Activated CD8-positive, alpha-beta memory T cell treated with anti-CD3 and anti-CD28 coated beads, Interleukin-2, amount 10 ng/mL, durations not matched to agents 7 days and 5 days (primary cell): Measurements from ENCODE around the gene SNCAIP. TPM values are rescaled to one million over a fixed set of nuclear protein-coding genes. Genes with fewer than 3 reads are reported as not detected.

ENCODE experiments used
- ATAC-seq: fragments of 150-1000 bp; cut with Tn5 transposase; one replicate; pipeline ENCODE4 v1.10.0; 2021; ENCODE audit warnings: moderate library complexity
- CTCF ChIA-PET: fragments of 350-600 bp; sonication (Branson Sonifier 250); formaldehyde crosslinking; loops from one replicate; lab custom pipeline; 2021; ENCODE audit warnings: antibody characterized with exemption; lab: Charles Lee
- DNase-seq: peaks from one replicate; pipeline ENCODE4 v3.0.0-alpha.2; 2020
- H3K27ac Mint-ChIP-seq: one replicate; pipeline ENCODE4 v1.8.0; 2021; ENCODE audit warnings: mild to moderate bottlenecking, mixed read lengths
- H3K27me3 Mint-ChIP-seq: one replicate; pipeline ENCODE4 v1.8.0; 2021; ENCODE audit warnings: mixed read lengths
- H3K36me3 Mint-ChIP-seq: one replicate; pipeline ENCODE4 v1.8.0; 2021; ENCODE audit warnings: mild to moderate bottlenecking, mixed read lengths
- H3K4me1 Mint-ChIP-seq: one replicate; pipeline ENCODE4 v1.8.0; 2021; ENCODE audit warnings: mixed read lengths
- H3K4me3 Mint-ChIP-seq: one replicate; pipeline ENCODE4 v1.8.0; 2021; ENCODE audit warnings: mild to moderate bottlenecking, moderate library complexity, mixed read lengths
- H3K9me3 Mint-ChIP-seq: one replicate; pipeline ENCODE4 v1.8.0; 2022; ENCODE audit warnings: low read depth, mixed read lengths
- total RNA-seq, 2 experiments: library from RNA; stranded (reverse); gene quantifications; one replicate each; pipeline ENCODE4 v1.2.3, GENCODE V29; 2021

The SNCAIP gene
- total RNA-seq, 2 experiments from 2014 or later: not detected

- Mint-ChIP-seq H3K27ac (no peak overlapping the region), H3K36me3 (no peaks in the 10 kb centered on the region), H3K4me1 (no peaks in the 10 kb centered on the region), H3K4me3 (no peak overlapping the region), H3K9me3 (no peaks in the 10 kb centered on the region), H3K27me3 (peaks cover 3% of the 10 kb centered on the region)
- CTCF ChIA-PET: no interaction called here
- ATAC-seq (no peak), DNase-seq (no peak)
Measured at GRCh38 chr5:122436615-122437014, 124.6 kb downstream of the SNCAIP start.

GRCh38 chr5:122439645-122440044 lies 127.6 kb downstream of the SNCAIP start:
- Mint-ChIP-seq H3K36me3 (no peaks in the 10 kb centered on the region), H3K27ac (no peak overlapping the region), H3K4me3 (no peak overlapping the region), H3K9me3 (no peaks in the 10 kb centered on the region), H3K4me1 (no peaks in the 10 kb centered on the region), H3K27me3 (peaks cover 3% of the 10 kb centered on the region)
- ATAC-seq: no peak
- no peak for DNase-seq
- CTCF ChIA-PET: no interaction called here

- CTCF ChIA-PET: no interaction called here
- no peak for DNase-seq
- H3K36me3 Mint-ChIP-seq: no peaks in the 10 kb centered on the region
- H3K4me1 Mint-ChIP-seq: no peaks in the 10 kb centered on the region
- H3K27me3 Mint-ChIP-seq: peaks cover 3% of the 10 kb centered on the region
- no peaks in the 10 kb centered on the region for H3K9me3 Mint-ChIP-seq
- no peak for ATAC-seq
- no peak overlapping the region for H3K4me3 Mint-ChIP-seq
- no peak overlapping the region for H3K27ac Mint-ChIP-seq
Measured at GRCh38 chr5:122442938-122443337, 130.9 kb downstream of the SNCAIP start.

- CTCF ChIA-PET: no interaction called here
- H3K27ac Mint-ChIP-seq: no peak overlapping the region
- H3K4me1 Mint-ChIP-seq: no peaks in the 10 kb centered on the region
- H3K27me3 Mint-ChIP-seq: peaks cover 3% of the 10 kb centered on the region
- H3K4me3 Mint-ChIP-seq: no peak overlapping the region
- H3K9me3 Mint-ChIP-seq: no peaks in the 10 kb centered on the region
- no peak for ATAC-seq
- no peaks in the 10 kb centered on the region for H3K36me3 Mint-ChIP-seq
- no peak for DNase-seq
Measured at GRCh38 chr5:122444411-122444810, 132.4 kb downstream of the SNCAIP start.

GRCh38 chr5:122445070-122445469 lies 133.0 kb downstream of the SNCAIP start:
- Mint-ChIP-seq H3K27me3 (no peaks in the 10 kb centered on the region), H3K4me3 (no peak overlapping the region), H3K36me3 (no peaks in the 10 kb centered on the region), H3K9me3 (no peaks in the 10 kb centered on the region), H3K27ac (no peak overlapping the region), H3K4me1 (no peaks in the 10 kb centered on the region)
- CTCF ChIA-PET: no interaction called here
- no peak for DNase-seq
- ATAC-seq: no peak

GRCh38 chr5:122447072-122447471 lies 135.0 kb downstream of the SNCAIP start:
- Mint-ChIP-seq H3K4me3 (no peak overlapping the region), H3K27me3 (no peaks in the 10 kb centered on the region), H3K27ac (no peak overlapping the region), H3K4me1 (no peaks in the 10 kb centered on the region), H3K36me3 (no peaks in the 10 kb centered on the region), H3K9me3 (no peaks in the 10 kb centered on the region)
- CTCF ChIA-PET: interaction anchor here (0.5 kb wide), 1 partner anchor 517 kb away, joined by 4 read pairs; no protein-coding TSS in a partner anchor
- ATAC-seq: no peak
- DNase-seq: no peak

GRCh38 chr5:122447879-122448278 lies 135.8 kb downstream of the SNCAIP start:
- no peak overlapping the region for H3K27ac Mint-ChIP-seq
- DNase-seq (no peak), ATAC-seq (no peak)
- no peaks in the 10 kb centered on the region for H3K4me1 Mint-ChIP-seq
- no peaks in the 10 kb centered on the region for H3K36me3 Mint-ChIP-seq
- no peaks in the 10 kb centered on the region for H3K9me3 Mint-ChIP-seq
- no peak overlapping the region for H3K4me3 Mint-ChIP-seq
- no peaks in the 10 kb centered on the region for H3K27me3 Mint-ChIP-seq
- CTCF ChIA-PET: no interaction called here

- Mint-ChIP-seq H3K4me1 (no peaks in the 10 kb centered on the region), H3K27me3 (peaks cover 3% of the 10 kb centered on the region), H3K27ac (no peak overlapping the region), H3K4me3 (no peak overlapping the region), H3K9me3 (no peaks in the 10 kb centered on the region), H3K36me3 (no peaks in the 10 kb centered on the region)
- DNase-seq (no peak), ATAC-seq (no peak)
- CTCF ChIA-PET: no interaction called here
Measured at GRCh38 chr5:122454541-122454940, 142.5 kb downstream of the SNCAIP start.

GRCh38 chr5:122455939-122456338 lies 143.9 kb downstream of the SNCAIP start:
- Mint-ChIP-seq H3K27me3 (peaks cover 3% of the 10 kb centered on the region), H3K4me1 (no peaks in the 10 kb centered on the region), H3K9me3 (no peaks in the 10 kb centered on the region), H3K36me3 (no peaks in the 10 kb centered on the region), H3K4me3 (no peak overlapping the region), H3K27ac (no peak overlapping the region)
- CTCF ChIA-PET: no interaction called here
- no peak for DNase-seq
- ATAC-seq: no peak

- Mint-ChIP-seq H3K9me3 (no peaks in the 10 kb centered on the region), H3K36me3 (no peaks in the 10 kb centered on the region), H3K4me3 (no peak overlapping the region), H3K27ac (no peak overlapping the region), H3K4me1 (no peaks in the 10 kb centered on the region), H3K27me3 (peaks cover 3% of the 10 kb centered on the region)
- ATAC-seq (no peak), DNase-seq (no peak)
- CTCF ChIA-PET: no interaction called here
Measured at GRCh38 chr5:122457178-122457826, 145.3 kb downstream of the SNCAIP start.

GRCh38 chr5:122458278-122458872 lies 146.3 kb downstream of the SNCAIP start:
- Mint-ChIP-seq H3K36me3 (no peaks in the 10 kb centered on the region), H3K27ac (no peak overlapping the region), H3K27me3 (peaks cover 3% of the 10 kb centered on the region), H3K4me3 (no peak overlapping the region), H3K4me1 (no peaks in the 10 kb centered on the region), H3K9me3 (no peaks in the 10 kb centered on the region)
- no peak for ATAC-seq
- DNase-seq: no peak
- CTCF ChIA-PET: no interaction called here

- no peaks in the 10 kb centered on the region for H3K9me3 Mint-ChIP-seq
- no peaks in the 10 kb centered on the region for H3K36me3 Mint-ChIP-seq
- CTCF ChIA-PET: no interaction called here
- DNase-seq (no peak), ATAC-seq (no peak)
- H3K4me1 Mint-ChIP-seq: no peaks in the 10 kb centered on the region
- no peak overlapping the region for H3K27ac Mint-ChIP-seq
- no peak overlapping the region for H3K4me3 Mint-ChIP-seq
- H3K27me3 Mint-ChIP-seq: no peaks in the 10 kb centered on the region
Measured at GRCh38 chr5:122462486-122462885, 150.4 kb downstream of the SNCAIP start.

GRCh38 chr5:122463221-122463620 lies 151.2 kb downstream of the SNCAIP start:
- no peak overlapping the region for H3K27ac Mint-ChIP-seq
- no peak for DNase-seq
- H3K36me3 Mint-ChIP-seq: no peaks in the 10 kb centered on the region
- no peak overlapping the region for H3K4me3 Mint-ChIP-seq
- no peak for ATAC-seq
- no peaks in the 10 kb centered on the region for H3K9me3 Mint-ChIP-seq
- CTCF ChIA-PET: no interaction called here
- no peaks in the 10 kb centered on the region for H3K27me3 Mint-ChIP-seq
- H3K4me1 Mint-ChIP-seq: no peaks in the 10 kb centered on the region

GRCh38 chr5:122464191-122464590 lies 152.2 kb downstream of the SNCAIP start:
- CTCF ChIA-PET: no interaction called here
- no peak for ATAC-seq
- no peaks in the 10 kb centered on the region for H3K36me3 Mint-ChIP-seq
- no peak for DNase-seq
- no peak overlapping the region for H3K27ac Mint-ChIP-seq
- H3K4me1 Mint-ChIP-seq: no peaks in the 10 kb centered on the region
- H3K4me3 Mint-ChIP-seq: no peak overlapping the region
- H3K27me3 Mint-ChIP-seq: no peaks in the 10 kb centered on the region
- H3K9me3 Mint-ChIP-seq: no peaks in the 10 kb centered on the region
